Activated CD8-positive, alpha-beta memory T cell treated with anti-CD3 and anti-CD28 coated beads for 24 hours (primary cell): ENCODE measurements around the gene FAM117B.

Source experiments
- DNase-seq: peaks from one replicate; pipeline ENCODE4 v3.0.0-alpha.2; 2020

FAM117B gene

DNA sequence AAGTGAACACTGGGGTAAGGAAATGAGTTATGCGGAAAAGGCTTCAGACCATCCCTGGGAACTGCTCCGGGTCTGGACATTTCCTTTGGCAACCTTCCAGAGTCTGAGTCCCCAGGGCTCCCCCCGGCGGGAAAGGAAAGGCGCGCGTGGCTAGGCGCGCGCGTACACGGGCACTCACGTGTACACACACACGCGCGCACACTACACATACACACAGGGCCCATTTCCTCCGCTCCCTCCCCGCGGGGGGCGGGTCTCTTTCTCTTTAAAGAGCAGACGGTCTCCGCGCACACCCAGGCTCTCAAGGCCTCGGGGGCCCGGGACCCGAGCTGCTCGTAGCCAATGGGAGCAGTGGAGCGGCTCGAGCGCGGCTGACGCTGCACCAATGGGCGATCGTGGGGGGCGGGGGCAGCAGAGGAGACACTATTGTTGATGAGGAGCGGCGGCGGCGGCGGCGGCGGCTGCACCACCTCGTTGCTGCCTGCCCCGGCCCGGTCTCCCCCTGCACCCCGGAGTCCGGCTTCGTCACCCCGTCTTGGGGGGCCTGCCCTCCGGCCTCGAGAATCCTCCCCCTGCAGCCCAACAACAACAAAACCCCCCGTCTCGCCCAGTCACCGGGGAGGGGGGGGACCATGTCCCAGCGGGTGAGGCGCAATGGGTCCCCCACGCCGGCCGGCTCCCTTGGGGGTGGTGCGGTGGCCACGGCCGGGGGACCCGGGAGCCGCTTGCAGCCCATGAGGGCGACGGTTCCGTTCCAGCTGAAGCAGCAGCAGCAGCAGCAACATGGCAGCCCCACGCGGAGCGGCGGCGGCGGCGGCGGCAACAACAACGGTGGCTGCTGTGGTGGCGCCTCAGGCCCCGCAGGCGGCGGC lies at the start of gene FAM117B:
Gene FAM117B, plus strand, starts transcription at position 414 of the 872 bp plus-strand sequence. Its CDS starts 219 bp downstream, at position 633.
- peak; percentile 98 for DNase-seq

DNA sequence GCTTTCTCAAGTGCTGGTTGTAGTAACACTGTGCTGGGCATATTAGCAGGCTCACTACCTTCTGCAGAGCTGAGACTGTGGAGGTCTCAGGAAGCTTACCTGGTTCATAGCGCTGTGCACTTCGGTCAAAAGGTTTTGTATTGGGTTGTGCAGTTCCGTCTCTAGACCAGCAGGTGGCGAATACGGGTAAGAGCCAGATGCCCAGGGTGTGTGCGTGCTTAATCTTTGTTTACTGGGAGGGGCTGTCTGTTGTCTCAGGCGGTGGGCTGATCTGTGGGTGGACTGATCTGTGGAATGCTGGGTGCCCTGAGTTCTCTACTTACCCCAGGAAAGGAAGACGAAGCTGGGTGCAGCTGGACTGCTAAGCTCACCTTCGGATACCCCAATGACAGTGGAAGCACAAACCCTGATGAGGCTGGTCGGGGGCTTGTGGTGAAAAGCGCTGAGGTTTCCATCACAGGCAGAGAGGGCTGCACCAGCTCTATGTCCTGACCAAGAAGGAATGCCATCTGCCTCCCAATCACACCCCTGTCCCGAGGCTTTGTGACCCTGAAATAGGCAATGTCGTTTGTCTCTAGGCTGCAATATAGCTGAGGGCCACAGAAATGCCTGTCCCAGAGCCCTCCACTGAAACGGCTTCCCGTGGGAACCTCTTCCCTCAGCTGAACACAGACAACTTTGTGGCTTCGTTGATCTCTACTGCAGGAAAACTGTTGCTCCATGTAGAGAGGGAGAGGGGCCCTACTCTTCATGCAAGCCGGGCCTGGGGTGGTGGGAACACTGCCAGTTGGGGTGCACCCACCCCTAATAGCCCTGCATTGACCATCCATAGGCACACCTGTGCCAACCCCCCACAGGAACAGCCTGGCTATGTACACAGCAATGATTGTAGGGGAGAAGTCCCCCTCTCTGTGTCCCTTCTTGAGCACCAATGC lies 45.9 kb upstream of the FAM117B start:
- DNase-seq: peak; percentile 81

DNA sequence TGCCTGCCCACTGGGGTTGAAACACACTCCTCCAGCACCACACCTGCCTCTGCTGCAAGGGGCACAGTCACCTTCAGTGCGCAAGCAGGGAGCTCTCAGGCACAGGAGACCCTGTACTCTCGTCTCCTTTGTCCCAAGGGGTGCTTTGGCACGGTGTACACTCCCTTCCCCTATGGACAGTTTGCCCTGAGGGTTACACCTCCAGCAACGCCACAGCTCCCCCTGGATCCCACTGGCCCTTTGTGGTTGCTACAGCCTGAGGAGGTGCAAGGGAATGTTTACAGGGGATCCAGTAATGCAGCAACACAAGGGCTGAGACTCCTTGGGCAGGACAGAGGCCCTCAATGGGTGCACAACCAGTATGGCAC lies 45.2 kb upstream of the FAM117B start:
- no peak for DNase-seq

DNA sequence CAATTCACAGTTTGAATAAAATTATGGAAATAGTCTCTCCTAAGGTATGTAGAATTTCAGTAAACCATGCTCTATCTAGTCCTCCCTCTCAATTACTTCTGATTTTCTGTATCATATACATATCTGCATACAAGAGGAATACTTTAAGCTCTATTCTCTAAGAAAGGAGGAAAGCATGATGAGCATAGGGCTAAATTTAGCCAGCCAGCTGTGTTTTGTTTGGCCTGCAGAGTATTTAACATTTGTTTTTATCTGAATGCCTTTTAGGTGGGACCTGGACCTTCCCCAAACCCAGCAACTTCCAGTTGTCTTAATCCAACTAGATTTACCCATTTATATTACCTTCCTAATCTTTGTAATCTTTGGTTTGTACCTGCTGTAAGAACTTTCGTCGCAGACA lies 42.2 kb upstream of the FAM117B start:
- DNase-seq: no peak

DNA sequence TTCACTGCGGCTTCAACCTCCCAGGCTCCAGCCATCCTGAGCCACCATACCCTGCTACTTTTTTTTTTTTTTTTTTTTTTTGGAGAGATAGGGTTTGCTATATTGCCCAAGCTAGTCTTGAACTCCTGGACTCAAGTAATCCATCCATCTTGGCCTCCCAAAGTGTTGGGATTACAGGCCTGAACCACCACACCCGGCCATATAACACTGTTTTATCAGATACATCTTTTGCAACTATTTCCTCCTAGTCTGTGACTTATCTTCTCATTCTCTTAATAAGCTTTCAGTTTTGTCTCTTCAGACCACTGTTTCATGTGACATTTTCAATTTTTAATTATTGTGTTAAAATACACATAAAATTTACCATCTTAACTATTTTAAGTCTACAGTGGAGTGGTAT lies 35.7 kb upstream of the FAM117B start:
- no peak for DNase-seq

DNA sequence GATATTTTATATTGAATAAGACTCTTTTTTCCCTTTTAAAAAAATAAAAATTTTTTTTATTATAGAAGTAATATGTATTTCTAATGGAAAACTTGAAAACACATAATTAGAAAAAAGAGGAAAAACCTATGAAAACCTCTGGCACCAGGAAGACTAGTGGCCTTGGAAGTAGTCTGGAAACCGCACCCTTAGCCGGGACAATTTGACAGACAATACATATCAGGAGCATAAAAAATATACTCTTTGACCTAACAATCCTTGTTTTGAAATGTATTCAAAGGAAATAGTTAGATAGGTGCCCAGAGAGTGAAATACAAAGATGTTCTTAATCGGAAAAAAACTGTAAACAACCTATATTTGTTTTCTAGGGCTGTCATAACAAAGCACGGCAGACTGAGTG lies 34.9 kb upstream of the FAM117B start:
- no peak for DNase-seq

DNA sequence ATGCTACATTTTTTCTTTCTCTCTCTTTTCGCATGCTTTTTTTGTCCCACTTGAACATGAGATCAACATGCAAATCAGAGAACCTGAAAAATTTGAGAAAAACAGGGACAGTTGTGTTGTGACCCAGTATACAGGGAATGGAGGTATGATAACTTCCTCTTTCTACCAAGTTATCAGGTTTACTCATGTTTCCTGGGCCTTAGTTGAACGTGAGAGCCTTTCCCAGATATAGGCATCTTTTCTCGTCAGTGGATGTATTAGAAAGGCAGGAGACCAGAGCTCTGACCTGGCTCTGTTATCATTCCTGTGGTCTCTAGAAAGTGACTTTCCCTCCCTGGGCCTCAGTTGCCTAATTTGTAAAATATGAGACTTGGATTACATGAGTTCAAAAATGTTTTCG lies 30.1 kb upstream of the FAM117B start:
- no peak for DNase-seq

DNA sequence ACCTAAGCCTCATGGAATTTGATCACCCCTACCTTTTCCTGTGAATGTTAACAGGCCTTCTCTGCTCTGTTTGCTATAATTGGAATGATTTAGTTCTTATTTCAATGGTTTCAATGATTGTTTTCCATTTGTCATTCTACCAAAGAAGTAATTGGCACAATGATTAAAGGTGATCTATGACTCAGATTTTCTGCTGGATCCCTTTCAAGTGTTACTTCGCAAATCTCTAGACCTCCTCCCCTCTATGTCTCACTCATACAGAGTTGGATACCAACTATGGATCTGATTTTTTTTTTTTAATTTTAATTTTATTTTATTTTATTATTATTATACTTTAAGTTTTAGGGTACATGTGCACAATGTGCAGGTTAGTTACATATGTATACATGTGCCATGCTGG lies 29.6 kb upstream of the FAM117B start:
- no peak for DNase-seq

DNA sequence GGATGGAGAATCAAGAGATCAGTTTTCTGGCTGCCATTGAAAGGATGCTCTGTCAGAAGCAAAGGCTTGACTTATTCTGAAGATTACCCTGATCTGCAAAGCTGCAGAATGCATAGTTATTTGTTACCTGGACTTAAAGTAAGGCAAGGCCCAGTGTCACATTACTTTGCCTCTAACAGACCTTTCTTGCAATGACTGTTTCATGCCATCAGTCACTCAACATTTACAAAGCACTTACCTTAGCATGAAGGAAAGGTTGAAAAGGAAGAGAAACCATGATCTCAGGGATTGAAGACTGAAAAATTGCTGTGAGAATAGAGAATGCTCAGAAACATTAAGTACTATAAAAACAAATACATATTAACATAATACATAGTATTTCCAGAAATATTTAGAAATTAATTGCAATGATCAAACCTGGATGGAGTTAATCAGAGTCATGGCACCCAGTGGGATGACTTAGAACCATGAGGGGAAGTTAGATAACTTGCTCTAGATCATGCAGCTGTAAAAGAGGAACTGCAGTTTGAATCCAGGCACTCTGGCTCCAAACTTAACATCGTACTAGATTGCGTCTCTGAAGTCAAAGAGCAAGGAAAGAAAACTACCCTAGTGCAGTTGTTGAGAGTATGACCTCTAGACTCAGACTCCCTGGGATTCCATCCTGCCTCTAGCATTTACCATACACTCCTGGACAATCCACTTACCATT lies 26.5 kb upstream of the FAM117B start:
- no peak for DNase-seq

DNA sequence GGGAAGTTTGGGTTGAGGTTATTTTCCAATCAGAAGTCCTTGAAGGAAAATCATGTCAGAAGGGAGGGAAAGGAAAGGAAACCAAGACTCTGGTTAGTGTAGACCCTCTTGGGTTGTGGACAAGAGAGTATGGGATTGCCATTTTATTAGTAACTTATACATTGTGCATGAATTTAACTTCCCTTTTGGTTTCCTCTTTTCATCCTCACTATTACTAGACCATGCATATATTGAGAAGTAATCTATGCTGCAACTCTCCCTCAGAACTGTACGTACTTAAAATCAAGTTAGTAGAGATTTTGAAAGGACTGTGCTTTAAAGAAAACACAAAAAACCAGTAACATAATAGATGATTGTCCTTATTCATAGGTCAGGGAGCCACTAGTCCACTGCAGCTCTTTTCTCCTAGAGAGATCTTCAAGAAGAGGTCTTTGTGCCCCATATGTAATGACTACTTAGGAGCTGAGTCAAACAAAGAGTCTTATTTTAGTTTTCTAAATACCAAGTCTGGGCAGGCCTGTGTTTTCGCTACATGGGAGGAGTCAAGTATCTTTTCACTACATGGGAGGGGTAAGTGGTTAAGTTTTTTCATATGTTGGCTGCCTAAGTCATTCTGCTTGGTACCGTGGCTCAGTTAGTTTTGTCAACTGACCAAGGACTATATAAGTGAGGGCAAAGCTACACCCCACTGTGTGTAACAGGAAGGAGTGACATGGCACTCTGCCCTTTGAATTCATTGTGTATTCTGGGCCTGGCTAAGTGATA lies 25.2 kb upstream of the FAM117B start:
- no peak for DNase-seq

DNA sequence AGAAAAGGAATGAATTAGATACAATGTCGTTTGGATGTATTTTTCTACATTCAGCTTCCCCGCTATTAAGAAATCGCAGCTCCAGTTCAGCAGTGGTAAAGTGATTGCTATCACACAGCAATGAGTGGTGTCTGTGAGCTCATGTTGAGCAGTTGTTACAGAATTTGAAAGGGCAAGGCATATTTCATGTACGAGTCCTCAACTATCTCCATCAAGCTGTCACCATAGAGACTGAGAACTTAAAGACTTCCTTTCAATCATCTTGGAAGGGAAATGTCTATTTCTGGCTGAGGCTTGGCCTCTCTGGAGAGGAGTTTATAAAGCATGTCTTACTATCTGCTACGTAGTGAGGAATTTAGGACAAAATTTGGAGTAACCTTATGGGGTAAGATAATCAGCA lies 24.4 kb upstream of the FAM117B start:
- no peak for DNase-seq

DNA sequence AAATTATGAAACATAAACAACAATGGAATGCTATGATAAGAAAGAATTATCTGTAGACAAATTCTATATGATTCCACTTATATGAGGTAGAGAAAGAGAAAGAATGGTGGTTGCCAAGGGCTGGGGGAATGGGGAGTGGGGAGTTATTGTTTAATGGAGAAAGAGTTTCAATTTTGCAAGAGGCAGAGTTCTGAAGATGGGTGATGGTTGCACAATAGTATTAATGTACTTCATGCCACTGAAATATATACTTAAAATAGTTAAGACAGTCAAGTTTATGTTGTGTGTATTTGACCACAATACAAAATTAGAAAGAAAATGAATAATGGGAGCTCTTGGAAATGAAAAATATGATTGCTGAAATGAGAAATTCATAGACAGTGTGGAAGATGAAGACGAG lies 22.6 kb upstream of the FAM117B start:
- no peak for DNase-seq

DNA sequence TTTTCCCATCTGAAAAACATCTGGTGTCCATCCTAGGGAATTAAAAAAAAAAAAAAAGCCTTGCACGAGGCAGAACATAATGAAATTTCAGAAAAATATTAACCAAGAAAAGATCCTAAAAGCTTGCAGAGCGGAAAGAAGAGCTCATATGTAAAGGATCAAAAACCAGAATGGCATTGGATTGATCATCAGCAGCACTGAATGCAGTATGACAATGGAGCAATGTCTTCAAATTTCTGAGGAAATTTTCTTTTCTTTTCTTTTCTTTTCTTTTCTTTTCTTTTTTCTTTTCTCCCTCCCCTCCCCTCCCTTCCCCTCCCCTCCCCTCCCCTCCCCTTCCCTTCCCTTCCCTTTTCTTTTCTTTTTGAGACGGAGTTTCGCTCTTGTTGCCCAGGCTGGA lies 21.3 kb upstream of the FAM117B start:
- DNase-seq: no peak

DNA sequence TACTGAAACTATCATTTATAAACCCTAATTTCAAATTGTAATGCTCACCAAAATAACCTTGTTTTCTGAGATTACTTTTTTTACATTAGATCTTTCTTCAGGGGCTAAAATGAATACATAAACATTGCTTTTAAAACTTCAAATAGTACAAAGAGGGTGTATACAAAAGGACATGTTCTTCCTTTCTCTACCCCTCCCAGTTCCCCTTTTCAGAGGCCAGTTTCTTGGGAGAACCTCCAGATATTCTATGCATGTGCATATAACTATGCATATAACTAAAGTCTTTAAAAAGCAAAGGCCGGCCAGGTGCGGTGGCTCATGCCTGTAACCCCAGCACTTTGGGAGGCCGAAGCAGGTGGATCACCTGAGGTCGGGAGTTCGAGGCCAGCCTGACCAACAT lies 10.6 kb upstream of the FAM117B start:
- no peak for DNase-seq

DNA sequence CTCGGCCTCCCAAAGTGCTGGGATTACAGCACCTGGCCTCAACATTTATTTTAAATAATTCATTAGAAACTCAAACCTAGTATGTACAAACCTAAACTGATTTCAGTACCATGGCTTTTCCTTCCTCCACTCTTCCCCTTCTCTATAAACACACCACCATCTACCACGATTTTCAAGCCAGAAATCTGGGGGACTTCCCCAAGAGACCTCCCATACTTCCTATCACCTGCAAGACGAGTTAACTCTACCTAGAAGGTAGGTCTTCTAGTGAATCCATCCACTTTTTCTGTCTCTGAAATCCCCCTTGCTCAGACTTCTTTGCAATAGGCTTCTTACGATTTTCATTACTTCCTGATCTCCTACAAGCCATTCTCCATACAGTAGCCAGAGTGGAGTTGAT lies 7.7 kb upstream of the FAM117B start:
- no peak for DNase-seq

DNA sequence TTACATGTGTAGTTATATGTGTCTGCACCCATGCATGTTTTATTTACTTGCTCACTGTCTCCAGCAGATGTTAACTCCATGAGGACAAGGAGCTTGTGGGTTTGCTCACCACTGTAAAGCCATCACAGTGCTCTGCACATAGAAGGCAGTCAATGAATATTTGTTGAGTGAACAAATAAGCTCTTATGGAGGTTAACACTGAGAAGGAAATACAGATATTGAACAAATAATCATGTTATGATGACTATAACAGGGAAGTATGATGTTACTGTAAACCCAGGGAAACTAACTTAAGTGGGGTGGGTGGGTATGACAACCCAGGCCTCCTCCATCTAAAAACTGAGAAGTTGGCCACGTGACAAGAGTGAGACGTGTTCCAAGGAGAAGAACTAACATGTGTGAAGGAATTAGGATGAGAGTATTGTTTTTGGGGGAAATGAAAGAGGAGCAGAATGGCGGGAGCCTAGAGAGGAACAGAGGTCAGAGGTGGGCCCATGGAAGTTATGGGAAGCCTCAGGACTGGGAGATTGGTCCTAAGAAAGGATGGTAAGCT lies 6.0 kb upstream of the FAM117B start:
- no peak for DNase-seq

DNA sequence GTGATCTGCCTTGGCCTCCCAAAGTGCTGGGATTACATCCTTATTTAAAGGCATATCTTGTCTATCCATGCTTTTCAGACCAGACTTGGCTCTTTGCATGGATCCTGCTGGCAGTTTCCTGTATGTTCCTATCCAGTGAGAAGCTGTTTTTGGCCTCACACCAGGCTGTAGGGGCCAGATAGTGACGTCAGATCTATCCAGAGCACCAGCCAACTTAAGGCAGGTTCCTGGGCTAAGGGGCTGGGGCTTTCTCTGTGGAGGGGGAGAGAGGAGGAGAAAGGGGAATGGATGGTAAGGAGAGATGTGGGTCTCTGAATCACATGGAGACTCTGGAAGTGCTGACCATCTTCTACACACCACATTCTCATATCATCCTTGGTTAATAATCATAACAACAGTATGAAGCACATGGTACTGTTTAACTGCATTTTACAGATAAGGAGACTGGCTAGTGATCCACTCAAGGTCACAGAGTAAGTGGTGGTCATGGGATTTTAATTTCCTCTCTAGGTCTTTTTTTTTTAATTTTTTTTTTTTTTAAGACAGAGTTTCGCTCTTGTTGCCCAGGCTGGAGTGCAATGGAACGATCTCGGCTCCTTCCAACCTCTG lies 2.0 kb upstream of the FAM117B start:
- DNase-seq: no peak

DNA sequence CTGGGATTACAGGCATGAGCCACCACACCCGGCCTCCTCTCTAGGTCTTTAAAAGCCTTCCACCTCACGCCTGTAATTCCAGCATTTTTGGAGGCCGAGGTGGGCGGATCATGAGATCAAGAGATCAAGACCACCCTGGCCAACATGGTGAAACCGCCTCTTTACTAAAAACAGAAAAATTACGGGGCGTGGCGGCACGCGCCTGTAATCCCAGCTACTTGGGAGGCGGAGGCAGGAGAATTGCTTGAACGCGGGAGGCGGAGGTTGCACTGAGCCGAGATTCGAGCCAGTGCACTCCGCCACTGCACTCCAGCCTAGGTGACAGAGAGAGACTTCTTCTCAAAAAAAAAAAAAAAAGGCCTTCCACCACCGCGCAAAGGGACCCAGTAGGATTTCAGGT lies 1.3 kb upstream of the FAM117B start:
- DNase-seq: no peak

DNA sequence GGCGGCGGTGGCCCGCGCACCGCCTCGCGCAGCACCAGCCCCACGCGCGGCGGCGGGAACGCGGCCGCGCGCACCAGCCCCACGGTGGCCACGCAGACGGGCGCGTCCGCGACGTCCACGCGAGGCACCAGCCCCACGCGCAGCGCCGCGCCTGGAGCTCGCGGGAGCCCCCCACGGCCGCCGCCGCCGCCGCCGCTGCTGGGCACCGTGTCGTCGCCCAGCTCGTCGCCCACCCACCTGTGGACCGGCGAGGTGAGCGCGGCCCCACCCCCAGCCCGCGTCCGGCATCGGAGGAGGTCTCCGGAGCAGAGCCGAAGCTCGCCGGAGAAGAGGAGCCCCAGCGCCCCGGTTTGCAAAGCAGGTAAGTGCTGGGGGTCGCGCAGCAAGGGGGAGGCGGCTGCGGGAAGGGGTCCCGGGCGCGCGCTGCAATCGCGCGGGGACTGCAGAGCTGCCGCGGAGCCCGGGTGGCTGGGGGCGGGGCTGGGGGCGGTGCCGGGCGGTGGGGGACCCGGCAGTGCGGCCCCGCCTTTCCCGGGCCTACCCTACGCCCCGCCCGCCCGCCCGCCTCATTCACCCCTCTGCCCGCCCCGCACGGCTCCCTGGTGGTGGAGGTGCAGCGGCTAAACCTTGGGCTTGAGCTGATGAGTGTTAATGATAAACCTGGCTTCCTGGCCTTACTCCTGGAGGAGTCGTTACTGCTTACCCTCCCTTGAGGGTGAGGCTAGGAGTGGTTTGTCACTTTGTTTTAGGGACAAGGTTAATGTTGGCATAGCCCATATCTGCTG lies 851 bp downstream of the FAM117B start:
- DNase-seq: peak; percentile 93

DNA sequence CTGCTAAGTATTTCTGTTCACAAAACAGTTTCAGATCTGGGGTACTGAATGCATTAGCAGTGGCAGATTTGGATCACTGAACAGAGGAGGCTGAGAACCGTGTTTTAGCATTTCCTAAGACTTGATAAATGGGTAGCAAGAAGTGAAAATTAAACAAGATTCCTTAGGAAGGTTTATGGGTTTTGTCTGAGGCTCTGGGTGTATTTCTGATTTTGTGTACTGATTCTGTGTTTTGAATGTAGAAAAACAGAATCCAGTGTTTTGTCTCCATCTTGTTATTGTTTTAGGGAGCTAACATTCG lies 1.4 kb downstream of the FAM117B start:
- no peak for DNase-seq

DNA sequence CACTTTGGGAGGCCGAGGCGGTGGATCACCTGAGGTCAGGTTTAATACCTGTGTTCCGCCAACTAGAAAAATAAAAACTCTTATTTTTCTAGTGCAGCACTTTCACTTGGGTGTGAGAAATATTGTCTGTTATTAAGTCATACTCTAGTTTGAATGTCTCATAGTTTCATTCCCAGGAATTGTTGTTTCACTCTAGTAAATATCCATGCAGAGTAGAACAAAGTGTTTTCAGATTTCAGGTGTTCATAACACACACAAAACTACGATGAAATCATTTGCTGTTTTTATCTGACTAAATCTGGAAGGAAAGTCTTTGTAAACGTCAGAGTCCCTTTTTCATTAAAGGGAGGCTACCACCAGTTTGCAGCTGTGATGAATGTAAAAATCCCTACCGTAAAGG lies 4.0 kb downstream of the FAM117B start:
- no peak for DNase-seq
